ENCODE measurements around the gene MVB12A. TPM values are rescaled to one million over a fixed set of nuclear protein-coding genes. Genes with fewer than 3 reads are reported as not detected.

MVB12A gene
- total RNA-seq, 2 experiments from 2014 or later: 44.5 to 45.3 TPM

- CTCF ChIA-PET: interaction anchor here (0.7 to 1.5 kb wide), 2 partner anchors 10 to 41 kb away, joined by 3 to 7 read pairs; no protein-coding TSS in a partner anchor
- DNase-seq: no peak
These were observed 35.7 kb downstream of the MVB12A start for GRCh38 chr19:17455308-17456123.

DNA sequence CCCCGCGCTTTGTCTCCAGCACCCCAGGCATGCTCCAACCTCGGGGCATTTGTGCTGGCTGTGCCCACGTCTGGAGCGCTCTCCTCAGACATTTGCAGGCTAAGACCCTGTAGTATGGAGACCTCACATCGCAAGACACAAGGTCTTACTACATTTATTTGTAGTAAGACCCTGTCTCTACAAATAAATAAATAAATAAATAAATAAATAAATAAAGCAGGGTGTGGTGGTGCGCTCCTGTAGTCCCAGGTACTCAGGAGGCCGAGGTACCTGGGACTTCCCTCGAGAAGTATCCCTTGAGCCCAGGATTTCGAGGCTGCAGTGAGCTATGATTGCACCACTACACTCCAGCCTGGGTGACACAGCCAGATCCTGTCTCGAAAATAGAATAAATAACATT is 36.3 kb downstream of the MVB12A start:
- H3K27ac Mint-ChIP-seq: no peak overlapping the region
- no peaks in the 10 kb centered on the region for H3K9me3 Mint-ChIP-seq
- POLR2A ChIA-PET: no interaction called here

More at GRCh38 chr19:17455308-17456123, 35.7 kb downstream of the MVB12A start:
- no peak overlapping the region for H3K27ac Mint-ChIP-seq
- POLR2A ChIA-PET: no interaction called here
- no peak overlapping the region for H3K4me3 Mint-ChIP-seq
- H3K36me3 Mint-ChIP-seq (ENCODE audit: low read depth): no peaks in the 10 kb centered on the region
- peaks cover 8% of the 10 kb centered on the region for H3K4me1 Mint-ChIP-seq
- H3K27me3 Mint-ChIP-seq: peaks cover 35% of the 10 kb centered on the region
- H3K9me3 Mint-ChIP-seq: no peaks in the 10 kb centered on the region

DNA sequence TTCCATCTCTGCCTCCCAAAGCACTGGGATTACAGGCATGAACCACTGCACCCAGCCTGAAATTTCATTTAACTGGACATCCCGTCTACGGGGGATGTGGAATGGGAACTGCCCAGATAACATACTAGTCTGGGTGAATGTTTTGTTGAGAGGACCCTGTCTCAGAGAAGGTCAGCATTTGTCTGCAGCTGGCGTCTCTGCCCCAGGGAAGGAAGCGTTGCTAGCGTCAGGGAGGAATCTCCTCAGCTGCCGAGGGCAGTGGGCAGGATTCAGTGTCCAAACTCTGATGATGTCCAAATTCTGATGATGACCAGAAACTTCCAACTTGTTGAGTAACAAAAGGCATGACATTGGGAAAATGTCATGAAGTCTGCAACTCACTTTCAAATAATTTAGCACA is 37.8 kb downstream of the MVB12A start:
- H3K27ac Mint-ChIP-seq: no peak overlapping the region
- no peak for DNase-seq
- no peaks in the 10 kb centered on the region for H3K9me3 Mint-ChIP-seq
- H3K4me1 Mint-ChIP-seq: no peaks in the 10 kb centered on the region
- H3K4me3 Mint-ChIP-seq: no peak overlapping the region
- ChIA-PET CTCF (no interaction called here), POLR2A (no interaction called here)
- H3K27me3 Mint-ChIP-seq: peaks cover 35% of the 10 kb centered on the region
- H3K36me3 Mint-ChIP-seq (ENCODE audit: low read depth): no peaks in the 10 kb centered on the region

More for the DNA sequence above, 36.3 kb downstream of the MVB12A start:
- no peak for DNase-seq
- Mint-ChIP-seq H3K4me3 (no peak overlapping the region), H3K4me1 (peaks cover 3% of the 10 kb centered on the region), H3K27me3 (peaks cover 35% of the 10 kb centered on the region), H3K36me3 (ENCODE audit: low read depth) (no peaks in the 10 kb centered on the region)
- CTCF ChIA-PET: no interaction called here

GRCh38 chr19:17458970-17459369 is 39.1 kb downstream of the MVB12A start:
- Mint-ChIP-seq H3K27me3 (peaks cover 31% of the 10 kb centered on the region), H3K36me3 (ENCODE audit: low read depth) (no peaks in the 10 kb centered on the region), H3K9me3 (no peaks in the 10 kb centered on the region), H3K27ac (no peak overlapping the region), H3K4me3 (no peak overlapping the region), H3K4me1 (no peaks in the 10 kb centered on the region)
- no peak for DNase-seq
- ChIA-PET POLR2A (no interaction called here), CTCF (interaction anchor here (1.1 to 1.7 kb wide), 2 partner anchors 18 to 37 kb away, joined by 4 to 8 read pairs; no protein-coding TSS in a partner anchor)

DNA sequence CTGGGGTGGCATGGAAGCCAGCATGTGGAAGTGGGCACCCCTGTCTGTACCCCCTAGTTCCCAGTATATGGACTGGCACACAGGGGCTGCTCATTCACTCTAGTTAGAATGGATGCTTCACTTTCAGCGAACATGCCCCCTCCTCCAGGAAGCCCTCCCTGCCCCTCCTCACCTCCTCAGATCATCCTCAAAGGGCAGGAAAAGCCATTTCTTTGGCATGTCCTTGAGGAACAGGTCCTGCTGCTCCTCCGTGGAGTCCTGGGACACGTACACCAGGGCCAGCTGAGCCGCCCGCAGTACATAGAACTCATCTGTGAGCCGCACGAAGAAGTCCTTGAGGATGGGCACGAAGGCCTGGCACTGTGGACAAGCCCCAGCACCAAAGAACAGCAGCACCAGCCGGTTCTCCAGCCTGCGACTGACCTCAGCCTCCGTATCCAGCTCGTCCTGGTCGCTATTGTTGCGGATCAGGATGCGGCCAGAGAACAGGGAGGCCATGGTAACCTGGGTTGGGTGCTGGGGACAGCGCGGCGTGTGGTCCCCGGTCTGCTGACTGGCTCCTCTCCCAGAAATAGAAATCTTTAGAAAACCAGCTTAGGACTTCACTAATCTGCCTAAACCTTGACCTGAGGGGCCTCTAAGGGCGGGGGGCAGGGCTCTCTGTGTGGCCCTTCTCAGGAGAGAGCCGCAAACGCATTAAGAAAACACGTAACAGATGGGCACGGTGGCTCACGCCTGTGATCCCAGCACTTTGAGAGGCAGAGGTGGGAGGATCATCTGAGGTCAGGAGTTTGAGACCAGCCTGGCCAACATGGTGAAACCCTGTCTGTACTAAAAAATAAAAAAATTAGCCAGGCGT is 40.8 kb downstream of the MVB12A start, which contains the start of gene NXNL1:
TSS of gene NXNL1 (minus strand) at position 555 of the 859 bp plus-strand sequence. CDS start at position 498, 57 bp downstream.
- CTCF ChIA-PET: interaction anchor here (1.2 to 1.7 kb wide), 2 partner anchors 36 to 75 kb away, joined by 4 read pairs; no protein-coding TSS in a partner anchor

GRCh38 chr19:17466487-17466850 is 46.6 kb downstream of the MVB12A start:
- no peak for DNase-seq
- no peaks in the 10 kb centered on the region for H3K9me3 Mint-ChIP-seq
- H3K4me3 Mint-ChIP-seq: no peak overlapping the region
- H3K27ac Mint-ChIP-seq: no peak overlapping the region
- ChIA-PET CTCF (interaction anchor here (0.5 to 2.6 kb wide), 14 partner anchors 23 to 200 kb away, joined by 3 to 14 read pairs (median 4); partner anchors contain the start of genes BST2, CCDC194 and MVB12A), POLR2A (interaction anchor here (1.5 to 2.0 kb wide), 2 partner anchors 61 to 78 kb away, joined by 4 to 5 read pairs; partner anchors contain the start of gene BST2)
- peaks cover 21% of the 10 kb centered on the region for H3K4me1 Mint-ChIP-seq
- H3K27me3 Mint-ChIP-seq: peaks cover 10% of the 10 kb centered on the region
- no peaks in the 10 kb centered on the region for H3K36me3 Mint-ChIP-seq (ENCODE audit: low read depth)

More for the DNA sequence above, 40.8 kb downstream of the MVB12A start, which contains the start of gene NXNL1:
- H3K27ac Mint-ChIP-seq: no peak within 1 kb of the TSS
- H3K4me3 Mint-ChIP-seq: no peak within 1 kb of the TSS
- H3K4me1 Mint-ChIP-seq: no peaks in the 10 kb centered on the region
- no peak for DNase-seq
- POLR2A ChIA-PET: no interaction called here
- H3K36me3 Mint-ChIP-seq (ENCODE audit: low read depth): no peaks in the 10 kb centered on the region
- H3K9me3 Mint-ChIP-seq: no peaks in the 10 kb centered on the region
- peaks cover 20% of the 10 kb centered on the region for H3K27me3 Mint-ChIP-seq

GRCh38 chr19:17467471-17468301 is 47.8 kb downstream of the MVB12A start:
- no peak overlapping the region for H3K27ac Mint-ChIP-seq
- no peaks in the 10 kb centered on the region for H3K9me3 Mint-ChIP-seq
- H3K4me1 Mint-ChIP-seq: peaks cover 23% of the 10 kb centered on the region
- H3K27me3 Mint-ChIP-seq: peaks cover 10% of the 10 kb centered on the region
- no peak overlapping the region for H3K4me3 Mint-ChIP-seq
- CTCF ChIA-PET: interaction anchor here (0.7 to 2.6 kb wide), 3 partner anchors 27 to 76 kb away, joined by 3 to 14 read pairs (median 4); partner anchors contain the start of gene CCDC194
- DNase-seq: no peak
- POLR2A ChIA-PET: interaction anchor here (0.6 kb wide), 1 partner anchor 233 kb away, joined by 3 read pairs; no protein-coding TSS in a partner anchor
- H3K36me3 Mint-ChIP-seq (ENCODE audit: low read depth): no peaks in the 10 kb centered on the region

- H3K4me3 Mint-ChIP-seq: peak overlapping the region; percentile 91
- H3K27me3 Mint-ChIP-seq: peaks cover 10% of the 10 kb centered on the region
- no peaks in the 10 kb centered on the region for H3K36me3 Mint-ChIP-seq (ENCODE audit: low read depth)
- CTCF ChIA-PET: no interaction called here
- no peak for DNase-seq
- no peaks in the 10 kb centered on the region for H3K9me3 Mint-ChIP-seq
- H3K4me1 Mint-ChIP-seq: peaks cover 31% of the 10 kb centered on the region
- POLR2A ChIA-PET: interaction anchor here (0.6 kb wide), 1 partner anchor 234 kb away, joined by 3 read pairs; no protein-coding TSS in a partner anchor
- no peak overlapping the region for H3K27ac Mint-ChIP-seq
These were observed 48.6 kb downstream of the MVB12A start for GRCh38 chr19:17468302-17469091.

- POLR2A ChIA-PET: no interaction called here
- peak overlapping the region; percentile 91 for H3K4me3 Mint-ChIP-seq
- H3K4me1 Mint-ChIP-seq: peaks cover 34% of the 10 kb centered on the region
- H3K36me3 Mint-ChIP-seq (ENCODE audit: low read depth): no peaks in the 10 kb centered on the region
- no peaks in the 10 kb centered on the region for H3K9me3 Mint-ChIP-seq
- CTCF ChIA-PET: no interaction called here
- DNase-seq: no peak
- no peak overlapping the region for H3K27ac Mint-ChIP-seq
- H3K27me3 Mint-ChIP-seq: peaks cover 10% of the 10 kb centered on the region
These were observed 49.2 kb downstream of the MVB12A start for GRCh38 chr19:17469092-17469480.

DNA sequence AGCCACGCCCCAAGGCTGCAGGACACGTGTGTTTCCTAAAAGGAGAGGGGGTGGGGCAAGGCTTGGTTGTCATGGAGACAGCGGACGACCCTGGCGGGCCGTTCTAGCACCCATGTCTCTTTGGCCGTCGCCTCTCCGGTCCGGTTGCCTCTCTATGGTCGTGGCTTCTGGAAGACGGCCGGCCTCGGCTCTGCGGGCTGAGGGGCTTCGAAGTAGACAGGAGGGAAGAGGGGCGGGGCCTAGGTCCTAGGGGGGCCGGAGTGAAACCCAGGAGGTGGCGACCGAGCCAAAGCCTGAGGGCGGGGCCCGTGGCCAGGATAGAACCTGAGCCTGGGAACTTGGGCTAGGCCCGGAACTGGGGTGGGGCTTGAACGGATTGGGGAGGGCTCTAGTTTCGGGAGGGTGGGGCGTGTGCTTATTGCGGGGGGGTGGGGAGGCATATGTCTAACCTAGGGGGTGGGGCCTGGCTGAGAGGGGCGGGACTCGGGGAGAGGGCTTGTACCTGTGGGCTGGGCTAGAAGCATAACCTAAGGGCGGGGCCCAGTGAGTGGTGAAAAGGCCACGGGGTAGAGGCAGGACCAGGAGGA is 49.7 kb downstream of the MVB12A start:
- ChIA-PET POLR2A (no interaction called here), CTCF (no interaction called here)
- no peaks in the 10 kb centered on the region for H3K36me3 Mint-ChIP-seq (ENCODE audit: low read depth)
- peak overlapping the region; percentile 91 for H3K4me3 Mint-ChIP-seq
- peaks cover 10% of the 10 kb centered on the region for H3K27me3 Mint-ChIP-seq
- peak overlapping the region; percentile 75 for H3K27ac Mint-ChIP-seq
- H3K4me1 Mint-ChIP-seq: peaks cover 34% of the 10 kb centered on the region
- DNase-seq: peak; percentile 95
- H3K9me3 Mint-ChIP-seq: no peaks in the 10 kb centered on the region

DNA sequence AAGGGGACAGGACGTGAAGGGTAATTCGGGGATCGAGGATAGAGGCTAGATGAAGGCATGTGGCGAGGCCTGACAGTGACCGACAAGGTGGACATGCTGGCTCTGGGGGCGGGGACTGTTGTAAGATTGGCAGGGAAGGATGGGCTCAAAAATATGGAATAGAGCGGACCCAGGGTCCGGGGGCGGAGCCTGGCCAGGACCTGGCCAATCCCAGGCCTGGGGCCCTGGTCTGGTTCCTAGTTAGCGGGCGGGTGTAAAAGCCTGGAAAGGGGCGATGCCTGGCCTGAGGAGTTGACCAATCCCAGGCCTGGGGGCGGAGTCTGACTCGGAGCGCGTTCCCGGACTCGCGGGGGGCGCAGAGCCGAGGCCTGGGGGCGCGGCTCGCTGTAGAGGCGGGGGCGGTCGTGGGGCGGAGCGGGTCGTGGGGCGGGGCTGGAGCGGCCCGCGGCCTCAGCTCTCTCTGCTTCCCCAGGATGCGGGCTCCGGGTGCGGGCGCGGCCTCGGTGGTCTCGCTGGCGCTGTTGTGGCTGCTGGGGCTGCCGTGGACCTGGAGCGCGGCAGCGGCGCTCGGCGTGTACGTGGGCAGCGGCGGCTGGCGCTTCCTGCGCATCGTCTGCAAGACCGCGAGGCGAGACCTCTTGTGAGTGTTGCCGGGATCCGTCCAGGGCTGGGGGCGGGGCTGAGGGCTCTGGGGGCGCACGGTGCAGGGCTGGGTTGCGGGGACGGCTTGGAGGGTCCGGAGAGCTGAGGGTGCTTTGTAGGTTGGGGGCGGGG is 50.4 kb downstream of the MVB12A start, which contains the start of gene SLC27A1:
TSS of gene SLC27A1 (plus strand) at position 457 of the 774 bp plus-strand sequence. CDS start at position 474, 17 bp downstream.
- H3K4me1 Mint-ChIP-seq: peaks cover 34% of the 10 kb centered on the region
- H3K36me3 Mint-ChIP-seq (ENCODE audit: low read depth): no peaks in the 10 kb centered on the region
- no peaks in the 10 kb centered on the region for H3K9me3 Mint-ChIP-seq
- peak within 1 kb of the TSS; percentile 91 for H3K4me3 Mint-ChIP-seq
- POLR2A ChIA-PET: interaction anchor here (1.3 kb wide), 1 partner anchor 574 kb away, joined by 3 read pairs; no protein-coding TSS in a partner anchor
- H3K27me3 Mint-ChIP-seq: peaks cover 10% of the 10 kb centered on the region
- CTCF ChIA-PET: no interaction called here
- DNase-seq: peak; percentile 88
- H3K27ac Mint-ChIP-seq: peak within 1 kb of the TSS; percentile 75
